GM12872 (cell line): ENCODE measurements around the gene NETO1.

Experiments
- TF ChIP-seq, protein P1 (sequence below): IDR thresholded peaks from 3 replicates; pipeline ENCODE4 v1.5.1; 2011; ENCODE audit warnings: low read depth, mild to moderate bottlenecking, low read length, moderate library complexity; ENCODE audit not compliant: insufficient read depth

NETO1 gene

DNA sequence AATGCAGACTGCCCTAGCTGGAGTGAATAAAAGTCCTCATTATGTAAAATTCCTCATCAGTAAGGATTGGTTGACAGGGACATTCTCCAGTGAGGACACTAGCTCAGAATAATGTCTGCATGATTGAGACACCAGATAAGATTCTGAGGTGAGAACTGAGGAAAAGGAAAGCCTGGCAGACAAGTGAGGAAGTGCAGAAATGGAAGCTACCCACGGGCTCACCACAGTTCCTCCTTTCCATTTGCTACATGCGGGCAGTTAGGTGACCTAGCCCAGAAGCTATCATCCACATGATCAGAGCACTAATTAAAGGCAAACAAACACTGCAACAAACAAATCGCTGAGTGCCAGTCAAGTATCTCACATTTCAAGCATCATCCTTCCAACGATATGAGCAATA is 27.7 kb downstream of the NETO1 start:
- TF ChIP-seq, protein P1, sequence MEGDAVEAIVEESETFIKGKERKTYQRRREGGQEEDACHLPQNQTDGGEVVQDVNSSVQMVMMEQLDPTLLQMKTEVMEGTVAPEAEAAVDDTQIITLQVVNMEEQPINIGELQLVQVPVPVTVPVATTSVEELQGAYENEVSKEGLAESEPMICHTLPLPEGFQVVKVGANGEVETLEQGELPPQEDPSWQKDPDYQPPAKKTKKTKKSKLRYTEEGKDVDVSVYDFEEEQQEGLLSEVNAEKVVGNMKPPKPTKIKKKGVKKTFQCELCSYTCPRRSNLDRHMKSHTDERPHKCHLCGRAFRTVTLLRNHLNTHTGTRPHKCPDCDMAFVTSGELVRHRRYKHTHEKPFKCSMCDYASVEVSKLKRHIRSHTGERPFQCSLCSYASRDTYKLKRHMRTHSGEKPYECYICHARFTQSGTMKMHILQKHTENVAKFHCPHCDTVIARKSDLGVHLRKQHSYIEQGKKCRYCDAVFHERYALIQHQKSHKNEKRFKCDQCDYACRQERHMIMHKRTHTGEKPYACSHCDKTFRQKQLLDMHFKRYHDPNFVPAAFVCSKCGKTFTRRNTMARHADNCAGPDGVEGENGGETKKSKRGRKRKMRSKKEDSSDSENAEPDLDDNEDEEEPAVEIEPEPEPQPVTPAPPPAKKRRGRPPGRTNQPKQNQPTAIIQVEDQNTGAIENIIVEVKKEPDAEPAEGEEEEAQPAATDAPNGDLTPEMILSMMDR = no peak

DNA sequence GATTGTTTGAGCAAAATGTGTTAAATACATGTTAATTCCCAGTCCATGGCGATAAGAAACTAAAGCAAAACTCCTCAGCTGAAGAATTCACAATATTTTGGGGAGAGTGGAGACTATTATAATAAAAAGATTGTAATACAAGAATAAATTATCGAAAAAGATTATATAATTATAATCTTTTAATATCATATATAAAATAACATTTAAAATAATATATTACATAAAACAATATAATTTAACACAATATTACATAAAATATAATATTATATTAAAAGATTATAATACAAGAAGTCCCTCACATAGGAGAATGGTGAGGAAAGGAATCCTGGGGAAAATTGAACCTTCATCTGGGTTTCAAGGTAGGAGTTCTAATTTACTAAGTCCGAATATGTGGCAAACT is 33.1 kb downstream of the NETO1 start:
- TF ChIP-seq, protein P1 = no peak

DNA sequence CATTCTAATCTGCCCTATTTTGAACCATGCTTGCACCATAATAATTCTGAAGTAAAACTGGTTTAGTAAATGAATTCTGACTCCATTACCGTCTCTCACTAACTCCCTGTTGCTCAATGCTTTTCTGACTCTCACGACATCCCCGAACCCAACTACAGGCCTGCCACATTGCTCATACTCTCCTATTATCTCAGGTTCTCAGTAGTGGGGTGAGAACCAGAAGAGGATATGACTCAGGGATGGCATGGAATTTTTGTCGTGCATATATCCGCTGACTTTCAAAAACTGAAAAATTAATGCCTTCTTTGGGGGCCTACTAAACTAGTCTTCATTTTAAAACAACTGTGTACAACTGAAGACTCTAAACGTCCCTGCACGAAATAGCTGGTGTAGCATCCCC is 34.3 kb downstream of the NETO1 start:
- TF ChIP-seq, protein P1 = no peak

- TF ChIP-seq, protein P1 = no peak
These were observed 37.7 kb downstream of the NETO1 start for GRCh38 chr18:72830109-72830508.

DNA sequence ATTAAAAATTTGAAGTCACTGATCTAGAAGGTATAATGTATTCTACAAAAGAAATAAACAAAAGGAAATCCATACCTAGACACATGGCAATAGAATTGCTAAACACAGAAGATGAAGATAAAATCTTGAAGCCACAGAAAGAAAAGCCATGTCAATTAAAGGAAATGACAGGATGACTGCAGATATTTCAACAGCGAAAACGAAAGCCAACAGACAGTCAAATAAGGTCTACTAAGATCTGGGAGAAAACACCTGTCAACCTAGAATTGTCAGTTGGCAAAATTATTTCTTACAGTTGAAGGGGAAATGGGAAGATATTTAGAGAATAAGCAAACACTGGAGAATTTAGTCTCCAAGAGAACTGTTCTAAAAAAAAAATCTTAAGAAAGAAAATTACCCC is 39.2 kb downstream of the NETO1 start:
- TF ChIP-seq, protein P1 = no peak

- TF ChIP-seq, protein P1 = no peak
These were observed 41.1 kb downstream of the NETO1 start for GRCh38 chr18:72826736-72827135.

GRCh38 chr18:72823345-72823744 is 44.4 kb downstream of the NETO1 start:
- TF ChIP-seq, protein P1 = no peak

- TF ChIP-seq, protein P1 = no peak
These were observed 45.6 kb downstream of the NETO1 start for GRCh38 chr18:72822202-72822601.
